Upper lobe of right lung (tissue), 1 donor: ENCODE data around the gene PHLDB3. TPM values are rescaled to one million over a fixed set of nuclear protein-coding genes. Genes with fewer than 3 reads are reported as not detected.

Experiments
- ATAC-seq: fragments of 200-7000 bp; cut with Tn5 transposase; one replicate; pipeline ENCODE4 v1.9.1; 2020; ENCODE audit warnings: mild to moderate bottlenecking, moderate library complexity
- DNase-seq: peaks from one replicate; pipeline ENCODE4 v3.0.0-alpha.2; 2020
- H3K27ac ChIP-seq: fragments of 200-600 bp; one replicate; pipeline ENCODE4 v1.8.0; 2022
- H3K27me3 ChIP-seq: fragments of 200-600 bp; one replicate; pipeline ENCODE4 v1.8.0; 2022; ENCODE audit warnings: mild to moderate bottlenecking
- H3K36me3 ChIP-seq: fragments of 200-600 bp; one replicate; pipeline ENCODE4 v1.8.0; 2022
- H3K4me1 ChIP-seq: fragments of 200-600 bp; one replicate; pipeline ENCODE4 v1.8.0; 2022
- H3K4me3 ChIP-seq: fragments of 200-600 bp; one replicate; pipeline ENCODE4 v1.8.0; 2022; ENCODE audit warnings: mild to moderate bottlenecking
- H3K9me3 ChIP-seq: fragments of 200-600 bp; one replicate; pipeline ENCODE4 v1.8.0; 2022
- intact Hi-C: fragments of 100-400 bp; cut with DNase I; formaldehyde crosslinking; loops from one replicate; pipeline ENCODE4 v1.11.0; 2022
- total RNA-seq: library from RNA; stranded (reverse); fragmentation: NEBNext Ultra II Directional; extraction: Animal tissue kit (Norgen Biotek cat#: 25700); gene quantifications from one replicate; pipeline ENCODE4 v1.2.1, GENCODE V29; 2021
- TF ChIP-seq, protein P1 (sequence below): fragments of 200-600 bp; IDR thresholded peaks from one replicate; pipeline ENCODE4 v1.8.0; 2022; ENCODE audit warnings: antibody characterized with exemption
- donor health status: DM: no; HTN: yes; CAD: no; lungs with severe emphysema.

PHLDB3 gene
- total RNA-seq, 1 donor from 2014 or later: 9.1 TPM

DNA sequence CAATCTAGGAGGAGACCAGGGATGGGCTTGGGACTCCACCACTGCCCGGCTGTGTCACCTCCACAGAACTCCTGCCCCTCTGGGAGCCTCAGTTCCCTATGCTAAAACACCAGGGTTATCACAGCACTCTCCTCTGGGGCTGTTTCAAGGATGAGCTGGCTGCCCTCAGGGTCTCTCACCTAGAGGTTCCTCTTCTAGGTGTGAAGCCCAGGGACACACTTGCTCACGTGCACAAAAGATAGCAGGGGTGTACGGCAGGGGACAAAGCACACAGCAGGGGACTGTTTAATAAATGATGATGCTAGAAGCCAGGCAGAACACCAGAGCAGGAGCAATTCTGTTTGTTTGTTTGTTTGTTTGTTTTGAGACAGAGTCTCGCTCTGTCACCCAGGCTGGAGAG lies 22.4 kb downstream of the PHLDB3 start:
- intact Hi-C loops: no loop called here
- Histone ChIP-seq H3K36me3 (no peaks in the 10 kb centered on the region), H3K4me1 (no peaks in the 10 kb centered on the region), H3K27me3 (no peaks in the 10 kb centered on the region), H3K9me3 (no peaks in the 10 kb centered on the region), H3K4me3 (no peak overlapping the region), H3K27ac (no peak overlapping the region)
- ATAC-seq (no peak), DNase-seq (no peak)
- TF ChIP-seq, protein P1, sequence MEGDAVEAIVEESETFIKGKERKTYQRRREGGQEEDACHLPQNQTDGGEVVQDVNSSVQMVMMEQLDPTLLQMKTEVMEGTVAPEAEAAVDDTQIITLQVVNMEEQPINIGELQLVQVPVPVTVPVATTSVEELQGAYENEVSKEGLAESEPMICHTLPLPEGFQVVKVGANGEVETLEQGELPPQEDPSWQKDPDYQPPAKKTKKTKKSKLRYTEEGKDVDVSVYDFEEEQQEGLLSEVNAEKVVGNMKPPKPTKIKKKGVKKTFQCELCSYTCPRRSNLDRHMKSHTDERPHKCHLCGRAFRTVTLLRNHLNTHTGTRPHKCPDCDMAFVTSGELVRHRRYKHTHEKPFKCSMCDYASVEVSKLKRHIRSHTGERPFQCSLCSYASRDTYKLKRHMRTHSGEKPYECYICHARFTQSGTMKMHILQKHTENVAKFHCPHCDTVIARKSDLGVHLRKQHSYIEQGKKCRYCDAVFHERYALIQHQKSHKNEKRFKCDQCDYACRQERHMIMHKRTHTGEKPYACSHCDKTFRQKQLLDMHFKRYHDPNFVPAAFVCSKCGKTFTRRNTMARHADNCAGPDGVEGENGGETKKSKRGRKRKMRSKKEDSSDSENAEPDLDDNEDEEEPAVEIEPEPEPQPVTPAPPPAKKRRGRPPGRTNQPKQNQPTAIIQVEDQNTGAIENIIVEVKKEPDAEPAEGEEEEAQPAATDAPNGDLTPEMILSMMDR: no peak

DNA sequence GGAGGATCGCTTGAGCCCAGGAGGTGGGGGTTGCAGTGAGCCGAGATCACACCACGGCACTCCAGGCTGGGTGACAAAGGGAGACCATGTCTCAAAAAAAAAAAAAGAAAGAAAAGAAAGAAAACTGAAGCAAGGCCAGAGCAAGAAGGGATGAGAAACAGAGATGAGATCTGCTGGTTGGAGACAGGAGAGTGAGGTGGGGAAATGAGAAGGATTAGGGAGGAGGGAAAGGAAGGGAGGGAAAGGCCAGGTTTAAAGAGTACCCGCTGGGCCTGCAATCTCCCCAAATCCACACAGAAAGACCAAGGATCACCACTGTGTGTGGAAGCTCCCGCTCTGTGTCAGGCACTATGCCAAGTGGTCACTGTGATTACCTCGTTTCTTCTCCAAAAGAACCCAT lies 22.8 kb downstream of the PHLDB3 start:
- Histone ChIP-seq H3K36me3 (no peaks in the 10 kb centered on the region), H3K9me3 (no peaks in the 10 kb centered on the region), H3K27ac (no peak overlapping the region), H3K4me1 (no peaks in the 10 kb centered on the region), H3K4me3 (no peak overlapping the region), H3K27me3 (no peaks in the 10 kb centered on the region)
- ATAC-seq (no peak), DNase-seq (no peak)
- TF ChIP-seq, protein P1: no peak
- intact Hi-C loops: no loop called here

DNA sequence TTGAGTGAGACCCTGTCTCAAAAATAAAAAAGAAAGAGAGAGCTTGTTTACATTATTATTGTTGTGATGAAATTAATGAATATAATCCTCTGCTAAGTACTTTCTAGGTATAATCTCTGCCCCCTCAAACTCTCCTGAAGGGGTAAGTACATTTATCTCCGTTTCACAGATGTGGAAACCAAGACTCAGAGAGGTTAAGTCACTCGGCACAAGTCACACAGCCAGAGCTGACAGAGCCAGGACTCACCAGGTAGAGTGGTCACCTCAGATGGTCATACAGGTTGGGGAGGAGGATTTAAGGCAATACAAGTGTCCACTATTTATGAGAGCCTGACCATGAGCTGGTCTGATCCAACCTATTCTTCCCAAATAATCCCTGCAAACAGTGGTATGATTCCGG lies 24.0 kb downstream of the PHLDB3 start:
- Histone ChIP-seq H3K4me1 (peaks cover 9% of the 10 kb centered on the region), H3K9me3 (no peaks in the 10 kb centered on the region), H3K27ac (no peak overlapping the region), H3K27me3 (no peaks in the 10 kb centered on the region), H3K36me3 (no peaks in the 10 kb centered on the region), H3K4me3 (no peak overlapping the region)
- ATAC-seq (no peak), DNase-seq (no peak)
- intact Hi-C loops: no loop called here
- TF ChIP-seq, protein P1: no peak

DNA sequence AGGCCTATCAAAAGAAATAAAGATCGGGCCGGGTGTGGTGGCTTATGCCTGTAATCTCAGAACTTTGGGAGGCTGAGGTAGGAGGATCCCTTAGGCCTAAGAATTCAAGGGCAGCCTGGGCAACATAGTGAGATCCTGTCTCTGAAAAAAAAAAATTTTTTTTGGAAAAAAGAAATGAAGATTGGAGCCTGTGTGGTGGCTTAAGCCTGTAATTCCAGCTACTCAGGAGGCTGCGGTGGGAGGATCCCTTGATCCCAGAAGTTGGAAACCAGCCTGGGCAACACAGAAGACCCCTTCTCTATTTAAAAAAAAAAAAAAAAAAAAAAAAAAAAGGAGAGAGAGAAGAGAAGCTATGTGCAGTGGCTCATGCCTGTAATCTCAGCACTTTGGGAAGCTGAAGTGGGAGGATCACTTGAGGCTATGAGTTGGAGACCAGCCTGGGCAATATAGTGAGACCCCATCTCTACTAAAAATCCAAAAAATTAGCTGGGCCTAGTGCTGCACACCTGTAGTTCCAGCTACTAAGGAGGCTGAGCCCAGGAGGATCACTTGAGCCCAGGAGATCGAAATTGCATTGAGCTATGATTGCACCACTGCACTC lies 24.5 kb downstream of the PHLDB3 start:
- H3K27ac ChIP-seq: no peak overlapping the region
- H3K36me3 ChIP-seq: no peaks in the 10 kb centered on the region
- peaks cover 11% of the 10 kb centered on the region for H3K4me1 ChIP-seq
- no peak overlapping the region for H3K4me3 ChIP-seq
- ATAC-seq (no peak), DNase-seq (no peak)
- H3K9me3 ChIP-seq: no peaks in the 10 kb centered on the region
- H3K27me3 ChIP-seq: no peaks in the 10 kb centered on the region
- intact Hi-C loops: no loop called here
- TF ChIP-seq, protein P1: no peak

DNA sequence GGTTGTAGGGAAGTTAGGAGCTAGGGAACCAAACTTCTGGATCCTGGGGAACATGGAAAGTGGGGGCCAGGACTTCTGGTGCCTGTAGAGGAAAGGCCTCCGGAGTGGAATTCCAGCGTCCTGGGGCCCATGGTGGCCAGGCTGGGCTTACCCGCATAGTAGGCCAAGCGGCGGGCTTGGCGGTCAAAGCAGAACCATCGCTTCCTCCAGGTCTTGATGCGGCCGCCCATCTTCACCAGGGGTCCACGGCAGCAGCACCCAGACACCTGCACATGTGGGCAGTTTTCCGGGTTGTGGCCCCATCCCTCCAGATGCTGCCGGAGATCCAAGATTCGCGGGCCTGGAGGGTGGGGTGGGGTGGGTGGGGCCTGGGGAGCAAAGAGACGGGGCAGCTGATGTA lies 25.3 kb downstream of the PHLDB3 start:
- Histone ChIP-seq H3K9me3 (no peaks in the 10 kb centered on the region), H3K36me3 (no peaks in the 10 kb centered on the region), H3K4me3 (no peak overlapping the region), H3K27me3 (no peaks in the 10 kb centered on the region), H3K4me1 (peaks cover 14% of the 10 kb centered on the region), H3K27ac (no peak overlapping the region)
- DNase-seq: no peak
- TF ChIP-seq, protein P1: no peak
- intact Hi-C loops: no loop called here
- no peak for ATAC-seq

DNA sequence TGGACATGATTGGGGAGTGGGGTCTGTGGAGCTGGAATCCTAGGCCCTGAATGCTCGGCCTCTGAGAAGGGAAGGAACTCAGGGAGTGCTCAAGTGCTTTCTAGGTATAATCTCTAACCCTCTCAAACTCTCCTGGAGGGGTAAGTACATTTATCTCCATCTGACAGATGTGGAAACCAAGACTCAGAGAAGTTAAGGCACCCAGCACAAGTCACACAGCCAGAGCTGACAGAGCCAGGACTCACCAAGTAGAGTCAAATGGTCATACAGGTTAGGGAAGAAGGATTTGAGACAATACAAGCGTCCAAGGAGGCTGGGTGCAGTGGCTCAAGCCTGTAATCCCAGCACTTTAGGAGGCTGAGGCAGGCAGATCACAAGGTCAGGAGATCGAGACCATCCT lies 26.2 kb downstream of the PHLDB3 start:
- H3K4me1 ChIP-seq: peaks cover 14% of the 10 kb centered on the region
- no peak for ATAC-seq
- no peaks in the 10 kb centered on the region for H3K9me3 ChIP-seq
- H3K27me3 ChIP-seq: no peaks in the 10 kb centered on the region
- no peaks in the 10 kb centered on the region for H3K36me3 ChIP-seq
- TF ChIP-seq, protein P1: no peak
- intact Hi-C loops: no loop called here
- H3K4me3 ChIP-seq: no peak overlapping the region
- H3K27ac ChIP-seq: no peak overlapping the region
- no peak for DNase-seq
